Right lobe of liver (tissue), 6 donors: ENCODE measurements around the gene LRP2. TPM values are rescaled to one million over a fixed set of nuclear protein-coding genes. Genes with fewer than 3 reads are reported as not detected.

ENCODE experiments used
- ATAC-seq, 4 donors: fragments of 200-7000 bp; cut with Tn5 transposase; one replicate each; pipeline ENCODE4 v1.9.1; 2020; ENCODE audit warnings: mild to moderate bottlenecking in 4 of 4, moderate library complexity in 4 of 4
- DNase-seq, 3 donors: peaks; one replicate each; pipeline ENCODE4 v3.0.0-alpha.2; 2020
- H3K27ac ChIP-seq, 3 donors: fragments of 200-600 bp; one replicate each; pipeline ENCODE4 v1.8.0; 2022
- H3K27me3 ChIP-seq, 2 donors: fragments of 200-600 bp; one replicate each; pipeline ENCODE4 v1.8.0; 2022
- H3K36me3 ChIP-seq, 4 donors: fragments of 200-600 bp; sonication (generic) in 1 of 4; one replicate each; pipeline versions ENCODE4 v1.5.1 to v1.8.0; 2017 to 2022; ENCODE audit warnings: control low read depth in 1 of 4
- H3K4me1 ChIP-seq, 4 donors: fragments of 200-600 bp; sonication (generic) in 1 of 4; one replicate each; pipeline versions ENCODE4 v1.5.1 to v1.8.0; 2017 to 2022; ENCODE audit warnings: control low read depth in 1 of 4
- H3K4me3 ChIP-seq, 3 donors: fragments of 200-600 bp; one replicate each; pipeline ENCODE4 v1.8.0; 2022
- H3K9me3 ChIP-seq, 4 donors: fragments of 200-600 bp; sonication (generic) in 1 of 4; one replicate each; pipeline versions ENCODE4 v1.5.1 to v1.8.0; 2017 to 2022; ENCODE audit warnings: control low read depth in 1 of 4
- CTCF ChIP-seq, 4 donors: fragments of 200-600 bp in 3 of 4; fragments of 450-650 bp in 1 of 4; IDR thresholded peaks; one replicate each; pipeline versions ENCODE4 v1.5.1 to v1.8.0; 2016 to 2022; ENCODE audit warnings: antibody characterized with exemption in 4 of 4, mild to moderate bottlenecking in 2 of 4
- POLR2A ChIP-seq: fragments of 450-650 bp; IDR thresholded peaks from one replicate; pipeline ENCODE4 v1.6.1; 2017; ENCODE audit warnings: antibody characterized with exemption, mild to moderate bottlenecking
- WGBS: methylation state at CpG from one replicate; pipeline ENCODE4 v1.1.6; 2018; ENCODE audit warnings: low coverage, low lambda C conversion rate; ENCODE audit not compliant: insufficient coverage; ENCODE audit errors: missing lambda C conversion rate; 5-methylcytosine and 5-hydroxymethylcytosine counted together
- intact Hi-C, 2 donors: fragments of 100-400 bp; cut with DNase I; formaldehyde crosslinking; loops; one replicate each; pipeline versions ENCODE4 v1.11.2 to v1.14.1; 2022
- total RNA-seq, 6 experiments: library from RNA; depleted of rRNA in 2 of 6; stranded (reverse); fragments of >200 nt in 2 of 6; fragmentation: NEBNext Ultra II Directional in 3 of 6; extraction: Animal tissue kit (Norgen Biotek cat#: 25700) in 3 of 6; gene quantifications; one replicate each; pipeline versions ENCODE4 v1.1.0 to v1.2.4, GENCODE V29; 2016 to 2023
- donor health status: DM: no; HTN: yes; CAD: no.
- donor health status: DM: no; HTN: no; CAD: no.
- donor health status: DM: no; HTN: no; CAD: no.
- donor health status: DM: no; HTN: yes; CAD: no.
- donor health status: DM: no; HTN: yes; CAD: no.

The LRP2 gene
- total RNA-seq, 6 experiments from 2014 or later, result 0.51 to 4.4 (median 1.0) TPM

DNA sequence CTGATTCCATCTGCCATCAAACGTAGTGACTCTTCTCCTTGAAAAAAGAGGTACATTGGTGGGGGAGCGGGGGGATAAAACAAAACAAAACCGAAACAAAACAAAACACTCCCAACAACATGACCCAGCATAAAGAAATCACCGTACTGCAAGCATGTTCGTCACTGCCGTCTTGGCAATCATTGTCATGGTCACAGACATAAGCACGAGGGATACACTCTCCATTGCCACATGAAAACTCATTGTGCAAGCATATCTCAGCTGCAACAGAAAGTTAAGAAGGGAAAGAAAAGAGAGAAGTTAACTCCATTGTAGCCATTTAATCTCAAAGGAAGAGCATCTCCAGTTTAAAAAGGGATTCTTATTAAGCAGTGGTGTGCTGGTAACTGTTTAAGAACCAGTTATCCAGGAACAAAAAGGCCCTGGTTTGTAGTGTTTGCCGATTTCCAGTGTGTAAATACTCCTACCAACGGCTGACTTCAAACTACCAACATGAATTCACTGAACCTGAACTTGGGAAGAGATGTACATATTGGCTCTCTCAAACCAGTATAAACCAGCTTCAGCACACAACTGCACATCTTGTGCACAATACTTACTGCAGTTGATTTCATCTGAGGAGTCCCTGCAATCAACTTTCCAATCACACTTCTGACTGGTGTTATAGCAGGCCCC, 68.2 kb downstream of the LRP2 start:
- ATAC-seq (no peak), DNase-seq (no peak)
- H3K4me1 ChIP-seq, result no peaks in the 10 kb centered on the region
- no peak overlapping the region for H3K27ac ChIP-seq
- no peaks in the 10 kb centered on the region for H3K27me3 ChIP-seq
- no peaks in the 10 kb centered on the region for H3K36me3 ChIP-seq
- no peaks in the 10 kb centered on the region for H3K9me3 ChIP-seq
- no peak overlapping the region for H3K4me3 ChIP-seq
- TF ChIP-seq CTCF (IDR thresholded peaks at IDR 0.05), result no peak
- TF ChIP-seq POLR2A, result no peak
- intact Hi-C loops, result no loop called here
- 72% methylated on average over 9 of the region's 9 CpGs for WGBS

- Histone ChIP-seq H3K27me3 (no peaks in the 10 kb centered on the region), H3K27ac (no peak overlapping the region), H3K4me3 (no peak overlapping the region), H3K36me3 (no peaks in the 10 kb centered on the region), H3K9me3 (no peaks in the 10 kb centered on the region), H3K4me1 (no peaks in the 10 kb centered on the region)
- no peak for ATAC-seq
- no peak for DNase-seq
- intact Hi-C loops, result no loop called here
- 61% methylated on average over 2 of the region's 2 CpGs for WGBS
- no peak for TF ChIP-seq CTCF (IDR thresholded peaks at IDR 0.05)
- TF ChIP-seq POLR2A, result no peak
These were observed 70.8 kb downstream of the LRP2 start for GRCh38 chr2:169291517-169291916.

GRCh38 chr2:169290433-169290832, 71.9 kb downstream of the LRP2 start:
- Histone ChIP-seq H3K4me3 (no peak overlapping the region), H3K36me3 (no peaks in the 10 kb centered on the region), H3K4me1 (no peaks in the 10 kb centered on the region), H3K27ac (no peak overlapping the region), H3K27me3 (no peaks in the 10 kb centered on the region), H3K9me3 (no peaks in the 10 kb centered on the region)
- no peak for DNase-seq
- no peak for TF ChIP-seq POLR2A
- 33% methylated on average over 3 of the region's 3 CpGs for WGBS
- intact Hi-C loops, result no loop called here
- ATAC-seq, result no peak

DNA sequence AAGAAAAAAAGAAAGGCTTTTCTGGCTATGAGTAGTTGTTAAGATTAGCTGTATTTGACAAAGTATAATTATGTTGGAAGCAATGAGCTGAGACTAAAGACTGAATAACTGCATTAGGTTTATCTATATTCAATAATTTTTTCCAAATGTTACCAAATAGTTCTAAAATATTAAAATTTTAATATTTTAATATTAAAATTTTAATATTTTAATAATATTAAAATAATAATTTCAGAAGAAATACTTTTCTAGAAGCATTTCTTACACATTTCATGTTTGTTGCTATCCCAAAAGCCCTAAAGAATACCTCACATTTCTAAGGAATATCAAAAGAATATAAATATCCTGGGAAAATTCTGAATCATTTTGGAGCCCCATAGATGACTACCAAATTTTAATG, 74.7 kb downstream of the LRP2 start:
- DNase-seq (no peak), ATAC-seq (no peak)
- TF ChIP-seq CTCF (IDR thresholded peaks at IDR 0.05), result no peak
- H3K36me3 ChIP-seq, result no peaks in the 10 kb centered on the region
- H3K27me3 ChIP-seq, result no peaks in the 10 kb centered on the region
- H3K27ac ChIP-seq, result no peak overlapping the region
- H3K9me3 ChIP-seq, result no peaks in the 10 kb centered on the region
- H3K4me1 ChIP-seq, result no peaks in the 10 kb centered on the region
- no peak overlapping the region for H3K4me3 ChIP-seq
- intact Hi-C loops, result no loop called here

GRCh38 chr2:169286624-169287231, 75.6 kb downstream of the LRP2 start:
- no peaks in the 10 kb centered on the region for H3K9me3 ChIP-seq
- no peak overlapping the region for H3K27ac ChIP-seq
- H3K4me1 ChIP-seq, result no peaks in the 10 kb centered on the region
- 70% methylated on average over 4 of the region's 4 CpGs for WGBS
- no peaks in the 10 kb centered on the region for H3K27me3 ChIP-seq
- TF ChIP-seq CTCF (IDR thresholded peaks at IDR 0.05) (no peak), POLR2A (no peak)
- H3K4me3 ChIP-seq, result no peak overlapping the region
- no peaks in the 10 kb centered on the region for H3K36me3 ChIP-seq
- ATAC-seq (no peak), DNase-seq (no peak)
- intact Hi-C loops, result no loop called here
